ENCODE results near the gene CTNNA2. TPM values are rescaled to one million over a fixed set of nuclear protein-coding genes. Genes with fewer than 3 reads are reported as not detected.
A peak's percentile ranks its signal among the peaks of the same experiment; 100 is the strongest.

Gene CTNNA2
- total RNA-seq, 6 donors from 2014 or later: not detected

DNA sequence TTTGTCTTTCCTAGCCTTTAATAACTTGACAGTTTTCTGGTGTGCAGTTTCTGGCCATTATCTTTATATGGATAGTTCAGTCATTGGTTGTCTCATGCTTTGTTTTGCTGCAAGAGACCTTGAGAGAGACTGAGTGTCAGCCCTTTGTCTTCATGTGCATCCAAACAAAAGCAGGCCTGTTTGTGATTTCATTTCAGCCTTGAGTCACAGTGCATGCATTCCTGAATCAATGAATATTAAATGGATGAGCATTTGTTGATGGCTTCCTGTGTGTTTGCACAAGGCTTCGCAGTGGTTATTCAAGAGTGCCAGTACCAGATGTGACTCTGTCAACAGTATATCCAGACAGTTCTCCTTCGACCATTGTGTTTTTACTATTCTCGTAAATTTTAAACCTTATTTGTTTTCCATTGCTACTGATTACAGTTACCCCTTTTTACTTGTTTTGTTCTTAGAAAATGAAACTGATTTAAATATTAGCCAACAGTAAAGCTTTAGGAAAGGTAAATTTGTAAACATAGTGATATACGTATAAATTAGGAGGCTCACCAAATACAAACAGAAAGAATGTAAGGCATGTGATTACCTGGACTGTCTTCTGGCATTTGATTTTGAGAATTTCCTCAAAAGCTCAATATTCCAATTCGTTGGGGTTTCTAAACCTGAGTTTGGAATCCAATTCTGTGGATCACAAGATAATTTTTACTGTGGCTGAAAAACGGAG is 319.8 kb downstream of the CTNNA2 start:
- WGBS, 2 donors: 56 to 57% methylated on average over 6 of the region's 6 CpGs
- TF ChIP-seq, protein P1, sequence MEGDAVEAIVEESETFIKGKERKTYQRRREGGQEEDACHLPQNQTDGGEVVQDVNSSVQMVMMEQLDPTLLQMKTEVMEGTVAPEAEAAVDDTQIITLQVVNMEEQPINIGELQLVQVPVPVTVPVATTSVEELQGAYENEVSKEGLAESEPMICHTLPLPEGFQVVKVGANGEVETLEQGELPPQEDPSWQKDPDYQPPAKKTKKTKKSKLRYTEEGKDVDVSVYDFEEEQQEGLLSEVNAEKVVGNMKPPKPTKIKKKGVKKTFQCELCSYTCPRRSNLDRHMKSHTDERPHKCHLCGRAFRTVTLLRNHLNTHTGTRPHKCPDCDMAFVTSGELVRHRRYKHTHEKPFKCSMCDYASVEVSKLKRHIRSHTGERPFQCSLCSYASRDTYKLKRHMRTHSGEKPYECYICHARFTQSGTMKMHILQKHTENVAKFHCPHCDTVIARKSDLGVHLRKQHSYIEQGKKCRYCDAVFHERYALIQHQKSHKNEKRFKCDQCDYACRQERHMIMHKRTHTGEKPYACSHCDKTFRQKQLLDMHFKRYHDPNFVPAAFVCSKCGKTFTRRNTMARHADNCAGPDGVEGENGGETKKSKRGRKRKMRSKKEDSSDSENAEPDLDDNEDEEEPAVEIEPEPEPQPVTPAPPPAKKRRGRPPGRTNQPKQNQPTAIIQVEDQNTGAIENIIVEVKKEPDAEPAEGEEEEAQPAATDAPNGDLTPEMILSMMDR (IDR thresholded peaks at IDR 0.05): no peak
- TF ChIP-seq POLR2AphosphoS5 (IDR thresholded peaks at IDR 0.05): no peak
- TF ChIP-seq EP300 (IDR thresholded peaks at IDR 0.05): no peak
- TF ChIP-seq POLR2A (IDR thresholded peaks at IDR 0.05): no peak

DNA sequence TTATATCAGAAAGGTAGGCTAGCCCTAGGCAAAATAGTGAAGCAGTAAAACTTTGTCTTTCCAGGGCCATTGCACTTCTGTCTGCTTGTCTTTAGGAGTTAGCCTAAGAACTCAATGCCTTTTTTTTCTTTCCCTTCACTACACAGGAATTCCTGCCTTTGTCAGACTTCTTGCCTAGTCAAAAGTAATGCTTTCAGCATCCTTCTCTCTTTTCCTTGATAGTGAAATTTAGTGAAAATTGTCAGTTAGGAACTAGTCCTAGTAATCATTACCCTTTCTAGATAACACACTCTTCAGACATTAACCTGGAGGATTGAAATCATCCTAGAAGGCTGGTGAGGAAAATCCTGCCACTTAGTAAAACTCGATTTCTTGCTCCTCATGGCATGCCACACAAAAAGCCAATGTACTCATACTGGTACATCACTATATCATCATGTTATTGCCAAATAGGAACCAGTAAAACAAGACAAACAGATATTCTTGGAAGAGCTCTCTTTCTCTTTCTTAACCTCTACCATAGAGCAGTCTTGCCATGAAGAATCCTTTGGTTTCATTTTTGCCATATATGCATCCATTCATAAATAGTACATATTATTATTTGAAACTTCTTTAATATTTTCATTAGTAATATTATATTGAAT is 320.5 kb downstream of the CTNNA2 start:
- H3K9me3 ChIP-seq: no peaks in the 10 kb centered on the region
- WGBS, 2 donors: 67 to 74% methylated on average over 1 of the region's 1 CpG
- H3K4me3 ChIP-seq: no peak overlapping the region
- TF ChIP-seq EP300 (IDR thresholded peaks at IDR 0.05) (no peak), POLR2AphosphoS5 (IDR thresholded peaks at IDR 0.05) (no peak), POLR2A (IDR thresholded peaks at IDR 0.05) (no peak)
- TF ChIP-seq, protein P1 (IDR thresholded peaks at IDR 0.05): no peak
- no peaks in the 10 kb centered on the region for H3K36me3 ChIP-seq
- no peak for DNase-seq
- H3K4me1 ChIP-seq: no peaks in the 10 kb centered on the region
- H3K27ac ChIP-seq: no peak overlapping the region
- no peak for ATAC-seq (ENCODE audit: low FRiP score in 2 of 2)
- H3K27me3 ChIP-seq: no peaks in the 10 kb centered on the region

More for the DNA sequence above, 319.8 kb downstream of the CTNNA2 start:
- Histone ChIP-seq H3K4me1 (no peaks in the 10 kb centered on the region), H3K27me3 (no peaks in the 10 kb centered on the region), H3K36me3 (no peaks in the 10 kb centered on the region), H3K4me3 (no peak overlapping the region), H3K27ac (no peak overlapping the region), H3K9me3 (no peaks in the 10 kb centered on the region)
- DNase-seq: no peak
- no peak for ATAC-seq (ENCODE audit: low FRiP score in 2 of 2)

GRCh38 chr2:79835911-79836310 is 323.1 kb downstream of the CTNNA2 start:
- H3K27me3 ChIP-seq: no peaks in the 10 kb centered on the region
- no peak for DNase-seq
- H3K36me3 ChIP-seq: no peaks in the 10 kb centered on the region
- H3K27ac ChIP-seq: no peak overlapping the region
- H3K4me3 ChIP-seq: no peak overlapping the region
- no peaks in the 10 kb centered on the region for H3K9me3 ChIP-seq
- TF ChIP-seq POLR2A (IDR thresholded peaks at IDR 0.05) (no peak), EP300 (IDR thresholded peaks at IDR 0.05) (no peak), POLR2AphosphoS5 (IDR thresholded peaks at IDR 0.05) (no peak)
- TF ChIP-seq, protein P1 (IDR thresholded peaks at IDR 0.05): no peak
- WGBS, 2 donors: 76 to 83% methylated on average over 1 of the region's 1 CpG
- peak in 1 of 2 donors; percentile 42 for ATAC-seq (ENCODE audit: low FRiP score in 2 of 2)
- H3K4me1 ChIP-seq: no peaks in the 10 kb centered on the region

DNA sequence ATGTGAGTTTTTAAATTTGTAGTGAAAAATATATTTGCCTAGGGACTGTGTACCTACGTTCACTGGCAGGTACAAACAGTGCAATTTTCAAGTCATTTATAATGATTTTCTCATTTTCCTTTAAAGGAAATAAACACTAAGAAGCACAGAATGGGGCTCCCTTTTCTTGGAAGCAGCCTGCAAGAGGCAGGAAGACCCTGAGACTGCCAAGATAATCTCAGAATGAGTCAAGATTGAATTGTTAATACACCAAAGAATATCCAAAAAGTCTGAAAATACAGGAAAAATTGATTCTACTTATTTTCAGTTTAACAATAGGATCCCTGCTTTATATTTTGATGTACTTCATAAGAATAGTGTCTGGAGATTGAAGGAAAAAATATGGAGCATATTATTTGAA is 331.2 kb downstream of the CTNNA2 start:
- WGBS, 2 donors: 31 to 42% methylated on average over 1 of the region's 1 CpG

More for the DNA sequence above, 331.2 kb downstream of the CTNNA2 start:
- no peaks in the 10 kb centered on the region for H3K27me3 ChIP-seq
- TF ChIP-seq POLR2AphosphoS5 (IDR thresholded peaks at IDR 0.05): no peak
- TF ChIP-seq, protein P1 (IDR thresholded peaks at IDR 0.05): no peak
- TF ChIP-seq EP300 (IDR thresholded peaks at IDR 0.05): no peak
- TF ChIP-seq POLR2A (IDR thresholded peaks at IDR 0.05): no peak
- ATAC-seq (ENCODE audit: low FRiP score in 2 of 2) (no peak), DNase-seq (no peak)
- H3K36me3 ChIP-seq: no peaks in the 10 kb centered on the region
- no peak overlapping the region for H3K4me3 ChIP-seq
- no peak overlapping the region for H3K27ac ChIP-seq
- H3K9me3 ChIP-seq: no peaks in the 10 kb centered on the region
- no peaks in the 10 kb centered on the region for H3K4me1 ChIP-seq
